H9 (cell line): ENCODE data around the gene MAPT. TPM values are rescaled to one million over a fixed set of nuclear protein-coding genes. Genes with fewer than 3 reads are reported as not detected.
A peak's percentile ranks its signal among the peaks of the same experiment; 100 is the strongest.

Source experiments
- DNase-seq: peaks from one replicate; pipeline ENCODE4 v3.0.0-alpha.2; 2017
- H2AFZ ChIP-seq: one replicate; pipeline ENCODE4 v1.6.1; 2013; ENCODE audit warnings: mild to moderate bottlenecking, low read length, control low read depth, moderate library complexity
- H2AK5ac ChIP-seq: 2 replicates; pipeline ENCODE4 v1.6.1; 2013; ENCODE audit warnings: low read length, control low read depth, mixed read lengths; ENCODE audit not compliant: insufficient read length
- H2BK120ac ChIP-seq: one replicate; pipeline ENCODE4 v1.6.1; 2013; ENCODE audit warnings: low read depth, mild to moderate bottlenecking, low read length, control low read depth, inconsistent platforms; ENCODE audit not compliant: poor library complexity, severe bottlenecking
- H2BK12ac ChIP-seq: 2 replicates; pipeline ENCODE4 v1.6.1; 2013; ENCODE audit warnings: low read length, control low read depth, mixed read lengths, low read depth; ENCODE audit not compliant: insufficient read length
- H2BK15ac ChIP-seq: 2 replicates; pipeline ENCODE4 v1.6.1; 2013; ENCODE audit warnings: low read depth, low read length, control low read depth
- H2BK20ac ChIP-seq: one replicate; pipeline ENCODE4 v1.6.1; 2013; ENCODE audit warnings: low read depth, mild to moderate bottlenecking, low read length, control low read depth, inconsistent platforms; ENCODE audit not compliant: poor library complexity, severe bottlenecking
- H2BK5ac ChIP-seq: 2 replicates; pipeline ENCODE4 v1.6.1; 2013; ENCODE audit warnings: low read length, control low read depth, mixed read lengths; ENCODE audit not compliant: insufficient read length
- H3K14ac ChIP-seq: 2 replicates; pipeline ENCODE4 v1.6.1; 2013; ENCODE audit warnings: low read length, control low read depth; ENCODE audit not compliant: insufficient read depth
- H3K18ac ChIP-seq: 2 replicates; pipeline ENCODE4 v1.6.1; 2013; ENCODE audit warnings: low read depth, mild to moderate bottlenecking, mixed read lengths, low read length, control low read depth; ENCODE audit not compliant: insufficient read length
- H3K23ac ChIP-seq: 2 replicates; pipeline ENCODE4 v1.6.1; 2013; ENCODE audit warnings: low read length, control low read depth, mixed read lengths, low read depth; ENCODE audit not compliant: insufficient read length
- H3K23me2 ChIP-seq: 2 replicates; pipeline ENCODE4 v1.6.1; 2013; ENCODE audit warnings: low read depth, mild to moderate bottlenecking, mixed read lengths, low read length, control low read depth; ENCODE audit not compliant: insufficient read length, poor library complexity, severe bottlenecking
- H3K27ac ChIP-seq: 2 replicates; pipeline ENCODE4 v1.5.1; 2013; ENCODE audit warnings: low read length, control low read depth, mixed read lengths, low read depth; ENCODE audit not compliant: insufficient read length
- H3K27me3 ChIP-seq: 2 replicates; pipeline ENCODE4 v1.6.1; 2013; ENCODE audit warnings: low read length, control low read depth, inconsistent platforms; ENCODE audit not compliant: insufficient read depth
- H3K4ac ChIP-seq: 2 replicates; pipeline ENCODE4 v1.6.1; 2013; ENCODE audit warnings: low read depth, mild to moderate bottlenecking, control low read depth, inconsistent platforms, low read length, moderate library complexity
- H3K4me1 ChIP-seq: 2 replicates; pipeline ENCODE4 v1.6.1; 2013; ENCODE audit warnings: low read length, control low read depth, inconsistent platforms; ENCODE audit not compliant: insufficient read depth
- H3K4me2 ChIP-seq: 2 replicates; pipeline ENCODE4 v1.6.1; 2013; ENCODE audit warnings: low read length, control low read depth, mixed read lengths; ENCODE audit not compliant: insufficient read length, insufficient read depth
- H3K56ac ChIP-seq: 2 replicates; pipeline ENCODE4 v1.6.1; 2013; ENCODE audit warnings: low read depth, mild to moderate bottlenecking, mixed read lengths, low read length, control low read depth; ENCODE audit not compliant: insufficient read length
- H3K79me1 ChIP-seq: 2 replicates; pipeline ENCODE4 v1.6.1; 2013; ENCODE audit warnings: low read depth, mild to moderate bottlenecking, moderate library complexity, low read length, control low read depth, inconsistent platforms; ENCODE audit not compliant: insufficient read depth, poor library complexity, severe bottlenecking
- H3K79me2 ChIP-seq: 2 replicates; pipeline ENCODE4 v1.6.1; 2013; ENCODE audit warnings: low read length, control low read depth, inconsistent platforms; ENCODE audit not compliant: insufficient read depth
- H3K9ac ChIP-seq: 2 replicates; pipeline ENCODE4 v1.6.1; 2013; ENCODE audit warnings: low read length, control low read depth, mixed read lengths; ENCODE audit not compliant: insufficient read length; ENCODE audit errors: extremely low read depth
- H3K9me3 ChIP-seq: one replicate; pipeline ENCODE4 v1.6.1; 2013; ENCODE audit warnings: low read depth, low read length, inconsistent platforms; ENCODE audit not compliant: control insufficient read depth
- H3T11ph ChIP-seq: one replicate; pipeline ENCODE4 v1.6.1; 2013; ENCODE audit warnings: mild to moderate bottlenecking, low read length, control low read depth, inconsistent platforms
- H4K20me1 ChIP-seq: one replicate; pipeline ENCODE4 v1.6.1; 2013; ENCODE audit not compliant: control insufficient read depth, insufficient read length, insufficient read depth
- H4K5ac ChIP-seq: 2 replicates; pipeline ENCODE4 v1.6.1; 2013; ENCODE audit warnings: low read depth, mild to moderate bottlenecking, mixed read lengths, low read length, control low read depth; ENCODE audit not compliant: insufficient read length
- H4K8ac ChIP-seq: replicated peaks from 2 replicates; pipeline ENCODE4 v1.6.1; 2013; ENCODE audit warnings: low read length, control low read depth, mixed read lengths, low read depth; ENCODE audit not compliant: insufficient read length
- H4K91ac ChIP-seq: 2 replicates; pipeline ENCODE4 v1.6.1; 2013; ENCODE audit warnings: low read depth, mild to moderate bottlenecking, moderate library complexity, mixed read lengths, low read length, control low read depth; ENCODE audit not compliant: insufficient read length
- H3K27ac Mint-ChIP-seq, 3 experiments: 2 replicates in 2 of 3; 3 replicates in 1 of 3; pipeline ENCODE4 v1.8.0; 2020 to 2021; ENCODE audit warnings: mixed read lengths in 3 of 3, mild to moderate bottlenecking in 1 of 3, moderate library complexity in 1 of 3
- H3K27me3 Mint-ChIP-seq: 2 replicates; pipeline ENCODE4 v1.8.0; 2021; ENCODE audit warnings: low read depth, mild to moderate bottlenecking, moderate library complexity, mixed read lengths
- H3K36me3 Mint-ChIP-seq, 3 experiments: 2 replicates in 2 of 3; 3 replicates in 1 of 3; pipeline ENCODE4 v1.8.0; 2020 to 2021; ENCODE audit warnings: low read depth in 3 of 3, mixed read lengths in 3 of 3; ENCODE audit not compliant: insufficient read depth in 1 of 3
- H3K4me1 Mint-ChIP-seq, 2 experiments: 2 replicates each; pipeline ENCODE4 v1.8.0; 2020; ENCODE audit warnings: mixed read lengths in 2 of 2
- H3K4me3 Mint-ChIP-seq, 2 experiments: 2 replicates in 1 of 2; 3 replicates in 1 of 2; pipeline ENCODE4 v1.8.0; 2020 to 2021; ENCODE audit warnings: mild to moderate bottlenecking in 2 of 2, mixed read lengths in 2 of 2, moderate library complexity in 1 of 2
- H3K9me3 Mint-ChIP-seq, 2 experiments: 2 replicates in 1 of 2; 3 replicates in 1 of 2; pipeline ENCODE4 v1.8.0; 2020; ENCODE audit warnings: mild to moderate bottlenecking in 2 of 2, mixed read lengths in 2 of 2, moderate library complexity in 1 of 2
- CTCF ChIP-seq: fragments of 200-600 bp; sonication (generic); conservative IDR thresholded peaks from 3 replicates; pipeline ENCODE4 v1.8.0; 2021; ENCODE audit warnings: antibody characterized with exemption, mild to moderate bottlenecking
- WGBS: extraction: QIAGEN DNeasy Blood & Tissue Kit; methylation state at CpG from one replicate; pipeline ENCODE4 v1.1.7; 2013; ENCODE audit warnings: missing lambda C conversion rate, low lambda C conversion rate, mixed read lengths; ENCODE audit not compliant: insufficient read length; ENCODE audit errors: extremely low coverage; 5-methylcytosine and 5-hydroxymethylcytosine counted together
- total RNA-seq: library from RNA; stranded (reverse); gene quantifications from 2 replicates; pipeline ENCODE4 v1.2.1, GENCODE V29; 2021

Gene MAPT
- total RNA-seq, 1 experiment from 2014 or later, result 1.6 TPM

GRCh38 chr17:46024590-46024989 lies 130.2 kb downstream of the MAPT start:
- no peak overlapping the region for H2AFZ ChIP-seq
- WGBS, result no CpG with 5 or more reads among the region's 14 CpGs
- Mint-ChIP-seq H3K36me3 (peaks cover 6 to 34% (median 25%) of the 10 kb centered on the region in 3 experiments; a peak in 6 of 7 replicates), H3K4me1 (peaks cover 32 to 40% of the 10 kb centered on the region in 2 experiments), H3K9me3 (no peaks in the 10 kb centered on the region), H3K27me3 (no peaks in the 10 kb centered on the region; the same call in 1 of the 2 replicates), H3K4me3 (no peak overlapping the region), H3K27ac (0 out of 7 replicates have a peak overlapping the region, but pooled peaks of 1 of the 3 experiments have one; percentile 58)
- no peak overlapping the region for H2AK5ac ChIP-seq
- TF ChIP-seq CTCF, result no peak
- H3K27me3 ChIP-seq, result no peaks in the 10 kb centered on the region
- H3K27ac ChIP-seq, result no peak overlapping the region
- H3K79me1 ChIP-seq, result no peaks in the 10 kb centered on the region
- no peak overlapping the region for H2BK12ac ChIP-seq
- H2BK15ac ChIP-seq, result no peak overlapping the region
- no peak overlapping the region for H3K4me2 ChIP-seq
- no peak overlapping the region for H3K14ac ChIP-seq
- no peaks in the 10 kb centered on the region for H3K79me2 ChIP-seq
- no peak overlapping the region for H2BK20ac ChIP-seq
- peaks cover 2% of the 10 kb centered on the region; the same call in 1 of the 2 replicates for H3K4me1 ChIP-seq
- no peak overlapping the region for H4K8ac ChIP-seq
- H3K23me2 ChIP-seq, result no peaks in the 10 kb centered on the region
- H3K56ac ChIP-seq, result no peak overlapping the region
- no peaks in the 10 kb centered on the region for H3K9me3 ChIP-seq
- H4K91ac ChIP-seq, result no peak overlapping the region
- H2BK120ac ChIP-seq, result no peak overlapping the region
- H3K23ac ChIP-seq, result no peak overlapping the region
- H3K4ac ChIP-seq, result no peak overlapping the region
- H3K9ac ChIP-seq, result no peak overlapping the region
- no peak for DNase-seq
- no peak overlapping the region for H3K18ac ChIP-seq
- no peak overlapping the region for H2BK5ac ChIP-seq
- no peak overlapping the region for H3T11ph ChIP-seq
- H4K5ac ChIP-seq, result no peak overlapping the region
- H4K20me1 ChIP-seq, result no peaks in the 10 kb centered on the region
